Measurements from ENCODE around the gene PDF.

Gene PDF

DNA sequence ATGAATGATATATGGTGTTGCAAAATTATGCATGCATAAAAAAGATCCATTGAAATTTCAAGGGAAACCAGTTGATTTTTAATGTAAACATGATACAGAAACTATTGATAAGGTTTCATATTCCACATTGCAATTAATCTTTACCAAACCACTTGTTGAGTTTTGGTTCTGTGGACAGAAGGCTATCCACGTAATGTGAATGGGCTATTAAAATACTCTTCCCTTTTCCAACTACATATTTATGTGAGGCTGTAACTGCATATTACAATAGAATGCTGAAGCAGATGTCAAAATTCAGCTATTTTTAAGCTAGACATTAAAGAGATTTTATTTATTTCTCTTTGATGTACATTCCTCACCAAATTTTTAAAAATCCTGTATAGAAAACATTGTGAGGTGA, 53.0 kb downstream of the PDF start:
- no peak for DNase-seq (ENCODE audit: low spot score)
